Measurements from ENCODE around the gene PRR23E.

- TF ChIP-seq POLR2AphosphoS5 (IDR thresholded peaks at IDR 0.05; ENCODE audit: low read depth, low read length) (no peak), REST (IDR thresholded peaks at IDR 0.05; ENCODE audit: insufficient read depth in 1 of 2, low read depth in 2 of 2, low read length in 2 of 2) (no peak), SIN3A (IDR thresholded peaks at IDR 0.05; ENCODE audit: borderline replicate concordance, insufficient read depth, low read length) (no peak), TAF1 (IDR thresholded peaks at IDR 0.05; ENCODE audit: borderline replicate concordance, insufficient read depth, low read length) (no peak), FOXP2 (optimal IDR thresholded peaks at IDR 0.05; ENCODE audit: borderline replicate concordance, extremely low read depth, extremely low read length, insufficient read depth) (no peak)
Observed at GRCh38 chr3:127238602-127239001, 45.7 kb downstream of the PRR23E start.

All from PFSK-1 (cell line).